Osteoblast (primary cell): Measurements from ENCODE around the gene RAPGEF3. TPM values are rescaled to one million over a fixed set of nuclear protein-coding genes. Genes with fewer than 3 reads are reported as not detected.
A peak's percentile ranks its signal among the peaks of the same experiment; 100 is the strongest.

ENCODE experiments used
- DNase-seq: peaks from one replicate; pipeline ENCODE4 v3.0.0; 2011; ENCODE audit warnings: low spot score, mixed read lengths; ENCODE audit not compliant: insufficient read length; ENCODE audit errors: missing footprints
- H2AFZ ChIP-seq: 2 replicates; pipeline ENCODE4 v1.6.0; 2011; ENCODE audit warnings: mild to moderate bottlenecking, low read length
- H3K27ac ChIP-seq: 2 replicates; pipeline ENCODE4 v1.5.1; 2011; ENCODE audit warnings: mild to moderate bottlenecking, low read depth, low read length, moderate library complexity
- H3K27me3 ChIP-seq: 2 replicates; pipeline ENCODE4 v1.6.0; 2012; ENCODE audit warnings: mild to moderate bottlenecking, control low read depth, inconsistent platforms, low read length, moderate library complexity; ENCODE audit not compliant: insufficient read depth
- H3K36me3 ChIP-seq: 2 replicates; pipeline ENCODE4 v1.5.1; 2011; ENCODE audit warnings: mild to moderate bottlenecking, low read length, control low read depth, moderate library complexity; ENCODE audit not compliant: insufficient read depth
- H3K4me1 ChIP-seq: 2 replicates; pipeline ENCODE4 v1.5.1; 2011; ENCODE audit warnings: mild to moderate bottlenecking, low read length, control low read depth, moderate library complexity; ENCODE audit not compliant: insufficient read depth
- H3K4me2 ChIP-seq: 2 replicates; pipeline ENCODE4 v1.6.0; 2011; ENCODE audit warnings: mild to moderate bottlenecking, low read length; ENCODE audit not compliant: insufficient read depth
- H3K4me3 ChIP-seq: fragments of 200-600 bp; sonication (generic); 3 replicates; pipeline ENCODE4 v1.5.1; 2012; ENCODE audit warnings: mild to moderate bottlenecking, low read length, inconsistent platforms; ENCODE audit not compliant: insufficient read depth
- H3K79me2 ChIP-seq: 2 replicates; pipeline ENCODE4 v1.6.0; 2012; ENCODE audit warnings: mild to moderate bottlenecking, low read length, control low read depth, inconsistent platforms; ENCODE audit not compliant: insufficient read depth
- H3K9me3 ChIP-seq: 2 replicates; pipeline ENCODE4 v1.5.1; 2011; ENCODE audit warnings: low read depth, low read length, control low read depth
- H4K20me1 ChIP-seq: 2 replicates; pipeline ENCODE4 v1.6.0; 2012; ENCODE audit warnings: mild to moderate bottlenecking, low read length, control low read depth; ENCODE audit not compliant: insufficient read depth
- CTCF ChIP-seq: IDR thresholded peaks from 2 replicates; pipeline ENCODE4 v1.5.1; 2011; ENCODE audit warnings: mild to moderate bottlenecking, low read depth, low read length, moderate library complexity; ENCODE audit errors: extremely low read depth
- total RNA-seq: library from RNA; depleted of rRNA; stranded (reverse); fragments of >200 nt; gene quantifications from 2 replicates; pipeline ENCODE4 v1.2.3, GENCODE V29; 2012

RAPGEF3 gene
- total RNA-seq, 1 donor: 4.3 TPM

- H3K4me2 ChIP-seq: no peak overlapping the region
- no peak for TF ChIP-seq CTCF
- H4K20me1 ChIP-seq: no peaks in the 10 kb centered on the region
- no peaks in the 10 kb centered on the region for H3K9me3 ChIP-seq
- DNase-seq: peak; percentile 91
- no peak overlapping the region for H3K27ac ChIP-seq
- H3K27me3 ChIP-seq: no peaks in the 10 kb centered on the region
- no peak overlapping the region for H3K4me3 ChIP-seq
- no peaks in the 10 kb centered on the region for H3K36me3 ChIP-seq
- no peak overlapping the region for H2AFZ ChIP-seq
- H3K4me1 ChIP-seq: peaks cover 30% of the 10 kb centered on the region
- H3K79me2 ChIP-seq: peaks cover 10% of the 10 kb centered on the region
These were observed 11.5 kb upstream of the RAPGEF3 start for GRCh38 chr12:47770086-47770726.

- H3K27me3 ChIP-seq: no peaks in the 10 kb centered on the region
- no peaks in the 10 kb centered on the region for H3K36me3 ChIP-seq
- H3K79me2 ChIP-seq: peaks cover 5% of the 10 kb centered on the region
- no peak for TF ChIP-seq CTCF
- H3K9me3 ChIP-seq: no peaks in the 10 kb centered on the region
- H3K4me3 ChIP-seq: no peak overlapping the region
- H4K20me1 ChIP-seq: no peaks in the 10 kb centered on the region
- H3K4me2 ChIP-seq: no peak overlapping the region
- DNase-seq: no peak
- H2AFZ ChIP-seq: no peak overlapping the region
- no peak overlapping the region for H3K27ac ChIP-seq
- peaks cover 23% of the 10 kb centered on the region for H3K4me1 ChIP-seq
These were observed 10.8 kb upstream of the RAPGEF3 start for GRCh38 chr12:47769234-47770085.

GRCh38 chr12:47768323-47768811 lies 9.7 kb upstream of the RAPGEF3 start:
- DNase-seq: peak; percentile 59
- H3K4me2 ChIP-seq: no peak overlapping the region
- no peaks in the 10 kb centered on the region for H3K9me3 ChIP-seq
- H3K4me1 ChIP-seq: peaks cover 18% of the 10 kb centered on the region
- no peaks in the 10 kb centered on the region for H3K27me3 ChIP-seq
- H3K79me2 ChIP-seq: no peaks in the 10 kb centered on the region
- TF ChIP-seq CTCF: no peak
- H3K27ac ChIP-seq: no peak overlapping the region
- H3K4me3 ChIP-seq: no peak overlapping the region
- H3K36me3 ChIP-seq: no peaks in the 10 kb centered on the region
- no peak overlapping the region for H2AFZ ChIP-seq
- no peaks in the 10 kb centered on the region for H4K20me1 ChIP-seq

- H3K79me2 ChIP-seq: no peaks in the 10 kb centered on the region
These were observed 8.6 kb upstream of the RAPGEF3 start for GRCh38 chr12:47767216-47767724.

More at GRCh38 chr12:47767216-47767724, 8.6 kb upstream of the RAPGEF3 start:
- Histone ChIP-seq H3K4me1 (peaks cover 18% of the 10 kb centered on the region), H3K9me3 (no peaks in the 10 kb centered on the region), H4K20me1 (no peaks in the 10 kb centered on the region), H2AFZ (no peak overlapping the region), H3K27me3 (no peaks in the 10 kb centered on the region), H3K27ac (no peak overlapping the region), H3K4me2 (no peak overlapping the region), H3K4me3 (no peak overlapping the region), H3K36me3 (no peaks in the 10 kb centered on the region)
- DNase-seq: peak; percentile 88
- TF ChIP-seq CTCF: peak; percentile 65
